IPS DF 19.7 (cell line): ENCODE data around the gene LGALSL.

Experiments
- DNase-seq: peaks from one replicate; pipeline ENCODE4 v3.0.0-alpha.2; 2013; ENCODE audit warnings: low read depth, low spot score

LGALSL gene

GRCh38 chr2:64471600-64471999 is 17.6 kb downstream of the LGALSL start:
- DNase-seq: no peak

GRCh38 chr2:64472881-64473280 is 18.9 kb downstream of the LGALSL start:
- DNase-seq: no peak

GRCh38 chr2:64474121-64474571 is 20.2 kb downstream of the LGALSL start:
- no peak for DNase-seq

DNA sequence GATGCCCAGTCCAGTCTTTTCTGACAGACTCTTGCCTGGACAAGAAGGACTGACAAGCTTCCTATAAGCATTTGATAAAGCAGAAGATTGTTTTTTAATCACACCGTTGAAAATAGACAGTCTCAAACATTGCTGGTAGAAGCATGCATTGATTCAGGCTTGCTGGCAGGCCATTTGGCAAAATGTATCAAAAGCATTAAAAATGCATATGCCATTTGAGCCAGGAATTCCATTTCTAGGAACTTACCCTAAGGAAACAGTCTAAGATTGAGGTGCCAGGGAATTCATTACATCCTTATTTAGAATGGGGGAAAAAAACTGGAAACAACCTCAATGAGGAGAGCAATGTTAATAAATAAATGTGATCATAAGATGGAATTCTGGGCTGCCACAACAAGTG is 20.7 kb downstream of the LGALSL start:
- DNase-seq: no peak

DNA sequence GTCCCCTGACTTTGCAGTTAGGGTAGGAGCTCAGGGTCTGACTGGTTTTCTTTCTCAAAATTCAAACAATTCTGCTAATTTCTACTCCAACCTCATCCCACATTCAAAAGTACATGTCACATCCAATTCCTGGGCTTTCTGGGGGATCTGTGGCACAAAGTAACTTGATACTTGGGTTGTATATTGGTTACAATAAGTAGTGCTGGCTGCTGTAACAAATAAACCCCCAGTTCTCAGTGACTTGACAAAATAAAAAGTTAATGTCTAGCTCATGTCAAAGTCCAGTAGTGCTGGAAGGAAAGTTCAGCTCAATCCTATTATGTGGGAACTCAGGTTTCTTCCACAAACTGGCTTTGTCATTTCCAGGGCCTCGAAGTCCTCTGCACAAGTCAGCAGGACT is 23.1 kb downstream of the LGALSL start:
- DNase-seq: no peak

GRCh38 chr2:64477979-64478378 is 24.0 kb downstream of the LGALSL start:
- no peak for DNase-seq

DNA sequence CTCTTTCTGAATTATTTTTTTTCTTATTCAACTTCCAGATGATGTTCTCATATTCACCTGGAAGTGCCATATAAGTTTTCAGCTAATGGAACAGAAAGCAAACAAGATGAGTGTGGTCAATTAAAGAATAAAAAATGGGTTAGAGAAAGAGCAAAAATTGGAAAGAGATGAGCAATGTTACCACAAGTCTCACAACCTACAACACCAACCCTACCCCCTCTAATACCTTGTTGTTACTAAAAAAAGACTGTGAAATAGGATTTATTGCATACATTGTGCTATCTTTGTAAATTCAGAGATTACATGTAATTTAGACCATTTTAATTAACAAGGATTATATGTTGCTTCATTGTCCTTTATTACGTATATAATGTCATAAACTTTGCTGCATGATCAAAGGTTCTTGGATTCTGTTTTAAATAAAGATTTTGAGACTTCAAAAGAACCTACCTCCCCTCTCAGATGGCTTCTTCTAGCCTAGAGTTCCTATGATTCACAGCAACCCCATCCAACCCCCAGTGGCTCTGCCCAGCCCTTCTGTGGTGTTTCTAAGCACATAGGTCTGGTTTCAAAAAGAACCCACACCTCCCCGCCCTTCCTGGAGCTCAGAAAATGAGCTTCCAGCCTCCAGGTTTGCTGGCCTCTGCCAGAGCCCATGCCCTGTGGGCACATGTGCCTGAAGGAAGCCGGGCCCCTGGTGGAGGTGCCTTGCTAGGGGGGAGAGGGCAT is 24.7 kb downstream of the LGALSL start:
- DNase-seq: no peak

- DNase-seq: no peak
Observed at GRCh38 chr2:64479259-64480117, 25.5 kb downstream of the LGALSL start.

DNA sequence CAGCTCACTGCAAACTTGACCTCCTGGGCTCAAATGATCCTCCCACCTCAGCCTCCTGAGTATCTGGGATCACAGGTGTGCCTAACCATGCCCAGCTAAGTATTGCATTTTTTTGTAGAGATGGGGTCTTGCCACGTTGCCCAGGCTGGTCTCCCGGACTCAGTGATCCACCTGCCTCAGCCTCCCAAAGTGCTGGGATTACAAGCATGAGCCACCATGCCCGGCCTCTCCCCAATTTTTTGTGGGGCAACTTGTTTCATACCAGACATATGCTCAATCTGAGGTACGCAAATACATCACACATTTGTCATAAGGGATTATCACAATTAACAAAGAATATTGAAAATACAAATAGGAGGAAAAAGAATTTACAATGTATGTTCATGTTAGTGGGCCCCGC is 27.7 kb downstream of the LGALSL start:
- no peak for DNase-seq

- no peak for DNase-seq
Observed at GRCh38 chr2:64482243-64482642, 28.3 kb downstream of the LGALSL start.

DNA sequence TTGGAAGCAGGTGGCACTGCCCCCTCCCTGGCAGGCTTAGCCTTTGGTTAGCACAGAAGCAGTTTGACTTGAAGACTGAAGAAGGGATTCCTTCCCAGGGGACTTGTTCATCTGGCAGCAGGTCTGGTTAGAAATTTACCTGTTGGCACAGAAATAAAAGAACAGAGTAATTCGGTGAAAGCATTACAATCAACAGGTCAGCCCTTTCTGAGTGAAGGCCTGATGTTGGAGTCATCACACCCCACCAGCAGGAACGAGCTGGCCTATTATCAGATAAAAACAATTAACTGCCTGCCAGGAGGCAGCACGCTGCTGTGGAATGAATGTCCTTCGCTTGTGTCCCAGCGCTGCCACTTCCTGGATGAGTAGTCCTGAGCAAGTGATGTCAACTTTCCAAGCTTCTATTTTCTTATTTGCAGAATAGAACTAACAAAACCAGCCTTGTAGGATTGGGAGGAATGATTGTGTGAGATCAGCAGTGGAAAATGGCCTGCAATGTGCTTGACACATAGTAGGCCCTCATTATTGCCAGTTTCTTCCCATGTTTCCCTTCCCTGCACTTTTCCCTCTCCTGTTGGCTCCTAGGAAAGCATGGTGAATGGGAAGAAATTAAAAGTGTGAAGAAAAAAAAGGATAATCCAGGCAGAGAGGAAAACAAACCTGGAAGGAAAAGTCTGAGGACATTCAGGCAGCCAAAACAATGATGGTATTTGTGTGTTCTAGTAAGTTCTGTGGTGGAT is 29.0 kb downstream of the LGALSL start:
- DNase-seq: no peak

- DNase-seq: no peak
Observed at GRCh38 chr2:64485331-64485730, 31.4 kb downstream of the LGALSL start.

DNA sequence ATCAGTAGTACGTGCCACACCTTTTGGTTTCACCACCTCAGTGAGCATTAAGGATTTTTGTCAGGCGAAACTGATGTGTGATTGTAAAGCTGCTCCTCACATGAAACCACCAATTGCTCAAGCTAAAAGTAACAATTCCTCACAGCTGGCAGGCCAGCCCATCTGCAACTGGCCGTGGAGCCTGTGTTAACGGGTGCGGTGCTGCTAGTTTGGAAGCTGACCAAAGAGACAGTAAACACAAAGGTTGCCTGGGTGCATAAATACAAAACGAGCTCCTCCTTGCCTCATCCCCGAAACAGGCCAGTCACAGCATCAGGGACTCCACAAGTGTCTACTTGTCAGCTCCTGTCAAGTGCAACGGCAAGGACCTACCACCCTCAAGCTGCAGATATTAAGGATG is 32.0 kb downstream of the LGALSL start:
- no peak for DNase-seq

GRCh38 chr2:64487256-64488049 is 33.5 kb downstream of the LGALSL start:
- DNase-seq: no peak

DNA sequence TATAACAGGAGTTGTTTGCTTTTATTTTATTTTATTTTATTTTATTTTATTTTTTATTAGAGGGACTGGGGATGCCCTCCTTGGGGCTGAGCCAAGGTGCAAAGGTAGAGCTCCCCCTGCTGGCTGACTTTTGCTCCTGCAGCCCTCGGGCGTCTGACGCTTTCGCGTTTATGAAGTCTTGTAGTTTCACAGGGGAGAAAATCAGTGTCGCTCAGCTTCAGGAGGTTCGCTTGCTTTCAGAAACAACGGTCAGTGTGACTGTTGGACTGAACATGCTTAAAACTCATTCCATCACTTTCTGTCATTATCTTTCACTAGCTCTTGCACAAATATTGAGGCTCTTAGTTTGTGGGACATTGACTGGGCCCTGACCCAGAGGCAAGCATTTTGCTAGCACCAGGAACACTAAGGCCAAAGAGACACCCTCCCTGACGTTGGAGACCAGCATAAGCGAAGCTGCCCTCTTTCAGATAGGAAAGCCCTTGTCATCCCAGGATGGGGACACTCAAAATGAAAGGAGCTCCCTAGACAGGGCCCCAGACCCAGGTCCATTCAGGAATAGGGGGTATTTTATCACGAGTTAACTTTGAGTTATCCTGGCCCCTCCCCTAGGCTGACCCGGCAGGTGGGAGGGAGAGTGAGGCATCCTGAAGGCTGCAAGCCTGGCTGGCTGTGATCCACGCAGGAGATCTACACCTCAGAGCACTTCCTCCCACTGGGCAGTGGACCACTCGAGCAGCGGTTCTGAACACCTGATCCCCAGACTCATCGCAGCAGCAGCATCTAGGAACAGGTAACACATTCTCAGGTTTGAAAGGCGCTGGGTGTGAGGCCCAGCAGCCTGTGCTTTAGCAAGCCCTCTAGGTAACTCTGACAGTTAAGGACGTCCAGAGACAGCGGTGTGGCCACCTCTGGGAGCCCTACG is 34.4 kb downstream of the LGALSL start:
- DNase-seq: no peak

DNA sequence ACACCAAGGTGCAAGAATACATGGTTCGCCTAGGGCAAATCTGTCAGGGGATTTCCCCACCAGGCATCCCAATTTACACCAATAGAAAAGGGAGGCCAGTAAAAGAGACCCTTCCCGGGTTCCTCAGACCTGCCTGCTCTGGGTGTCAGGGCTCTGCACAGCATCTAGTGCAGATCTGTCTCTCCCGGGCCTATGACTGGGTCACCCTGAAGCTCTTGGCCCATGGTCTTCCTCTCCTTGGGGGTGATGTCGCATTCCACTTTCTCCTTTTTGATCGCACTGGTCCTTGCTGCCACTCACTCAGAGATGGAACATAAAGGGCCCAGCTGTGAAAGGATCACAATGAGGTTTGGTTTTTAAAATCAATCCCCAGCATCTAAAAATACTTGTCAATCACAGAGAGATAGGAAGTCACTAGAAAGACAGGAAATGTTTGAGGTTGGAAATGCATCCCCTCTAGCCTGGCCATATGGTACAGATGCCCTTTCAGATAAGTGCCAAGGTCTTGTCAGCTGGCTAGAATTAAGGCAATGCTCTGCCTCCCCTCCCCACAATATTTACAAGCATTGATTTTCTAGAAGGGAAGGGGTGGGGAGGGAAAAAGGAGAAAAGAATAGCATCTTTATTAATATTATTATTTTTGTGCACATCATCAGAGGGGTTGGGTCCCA is 35.3 kb downstream of the LGALSL start:
- DNase-seq: no peak

- DNase-seq: no peak
Observed at GRCh38 chr2:64491426-64491825, 37.5 kb downstream of the LGALSL start.

- no peak for DNase-seq
Observed at GRCh38 chr2:64492272-64492671, 38.3 kb downstream of the LGALSL start.

- DNase-seq: no peak
Observed at GRCh38 chr2:64492821-64493220, 38.9 kb downstream of the LGALSL start.

GRCh38 chr2:64493788-64494187 is 39.8 kb downstream of the LGALSL start:
- DNase-seq: no peak
